HL-60 (cell line): ENCODE results near the gene BRICD5.

Source experiments
- CTCF ChIP-seq: IDR thresholded peaks from one replicate; pipeline ENCODE4 v1.5.1; 2011; ENCODE audit warnings: low read length, control low read depth, inconsistent platforms; ENCODE audit not compliant: insufficient read depth
- POLR2AphosphoS5 ChIP-seq: IDR thresholded peaks from 2 replicates; pipeline ENCODE4 v1.6.1; 2012; ENCODE audit warnings: low read depth
- SPI1 ChIP-seq: IDR thresholded peaks from 2 replicates; pipeline ENCODE4 v1.6.1; 2012; ENCODE audit warnings: low read depth, mild to moderate bottlenecking, borderline replicate concordance
- TF ChIP-seq, protein P1 (sequence below): IDR thresholded peaks from 2 replicates; pipeline ENCODE4 v1.6.1; 2012; ENCODE audit warnings: low read depth; ENCODE audit not compliant: insufficient replicate concordance

DNA sequence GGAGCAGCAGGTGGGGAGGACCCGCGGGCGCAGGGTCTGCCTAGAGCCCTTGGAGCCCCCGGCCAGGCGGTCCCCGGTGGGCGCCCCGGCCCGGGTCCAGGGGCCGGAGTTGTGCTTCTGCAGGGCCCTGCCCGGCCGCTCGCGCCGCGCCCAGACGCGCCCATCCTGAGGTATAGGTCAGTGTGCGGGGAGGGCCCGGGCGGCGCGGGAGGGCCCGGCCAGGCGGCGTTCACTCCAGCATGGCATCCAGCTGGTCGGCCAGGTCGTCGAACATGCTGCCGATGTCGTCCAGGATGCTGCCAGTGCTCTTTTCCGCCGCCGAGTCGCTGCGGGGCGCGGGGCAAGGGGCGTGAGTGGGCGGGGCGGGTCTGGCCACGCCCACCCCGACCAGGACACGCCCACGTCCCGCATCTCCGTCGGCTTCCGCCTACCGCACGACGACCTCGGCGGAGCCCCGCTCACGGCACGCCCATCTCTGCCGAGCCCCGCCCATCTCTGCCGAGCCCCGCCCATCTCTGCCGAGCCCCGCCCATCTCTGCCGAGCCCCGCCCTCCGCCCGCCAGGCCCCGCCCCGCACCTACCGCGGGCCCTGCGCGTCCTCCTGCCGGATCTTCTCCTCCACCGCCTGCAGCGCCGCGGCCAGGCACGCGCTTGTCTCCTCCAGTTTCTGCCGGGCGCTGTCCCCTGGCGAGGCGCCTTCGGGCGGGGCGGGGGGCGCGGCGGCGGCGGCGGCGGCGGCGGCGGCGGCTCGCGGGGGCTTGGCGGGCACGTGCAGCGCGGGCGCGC is 32.1 kb downstream of the BRICD5 start:
- no peak for TF ChIP-seq CTCF
- TF ChIP-seq SPI1: no peak
- TF ChIP-seq POLR2AphosphoS5: no peak
- TF ChIP-seq, protein P1, sequence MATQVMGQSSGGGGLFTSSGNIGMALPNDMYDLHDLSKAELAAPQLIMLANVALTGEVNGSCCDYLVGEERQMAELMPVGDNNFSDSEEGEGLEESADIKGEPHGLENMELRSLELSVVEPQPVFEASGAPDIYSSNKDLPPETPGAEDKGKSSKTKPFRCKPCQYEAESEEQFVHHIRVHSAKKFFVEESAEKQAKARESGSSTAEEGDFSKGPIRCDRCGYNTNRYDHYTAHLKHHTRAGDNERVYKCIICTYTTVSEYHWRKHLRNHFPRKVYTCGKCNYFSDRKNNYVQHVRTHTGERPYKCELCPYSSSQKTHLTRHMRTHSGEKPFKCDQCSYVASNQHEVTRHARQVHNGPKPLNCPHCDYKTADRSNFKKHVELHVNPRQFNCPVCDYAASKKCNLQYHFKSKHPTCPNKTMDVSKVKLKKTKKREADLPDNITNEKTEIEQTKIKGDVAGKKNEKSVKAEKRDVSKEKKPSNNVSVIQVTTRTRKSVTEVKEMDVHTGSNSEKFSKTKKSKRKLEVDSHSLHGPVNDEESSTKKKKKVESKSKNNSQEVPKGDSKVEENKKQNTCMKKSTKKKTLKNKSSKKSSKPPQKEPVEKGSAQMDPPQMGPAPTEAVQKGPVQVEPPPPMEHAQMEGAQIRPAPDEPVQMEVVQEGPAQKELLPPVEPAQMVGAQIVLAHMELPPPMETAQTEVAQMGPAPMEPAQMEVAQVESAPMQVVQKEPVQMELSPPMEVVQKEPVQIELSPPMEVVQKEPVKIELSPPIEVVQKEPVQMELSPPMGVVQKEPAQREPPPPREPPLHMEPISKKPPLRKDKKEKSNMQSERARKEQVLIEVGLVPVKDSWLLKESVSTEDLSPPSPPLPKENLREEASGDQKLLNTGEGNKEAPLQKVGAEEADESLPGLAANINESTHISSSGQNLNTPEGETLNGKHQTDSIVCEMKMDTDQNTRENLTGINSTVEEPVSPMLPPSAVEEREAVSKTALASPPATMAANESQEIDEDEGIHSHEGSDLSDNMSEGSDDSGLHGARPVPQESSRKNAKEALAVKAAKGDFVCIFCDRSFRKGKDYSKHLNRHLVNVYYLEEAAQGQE: no peak
